Nephron (organoid): ENCODE measurements around the gene PGAM4.
"Not testable (repeated sequence)": the region's sequence is repeated elsewhere in the genome, so short reads cannot be mapped to it uniquely, and the experiment has no call there.

Experiments
- H3K27ac Mint-ChIP-seq, 3 experiments: 2 replicates each; pipeline ENCODE4 v1.8.0; 2020; ENCODE audit warnings: mixed read lengths in 3 of 3, mild to moderate bottlenecking in 2 of 3, moderate library complexity in 1 of 3
- H3K27me3 Mint-ChIP-seq: 2 replicates; pipeline ENCODE4 v1.8.0; 2021; ENCODE audit warnings: low read depth, mild to moderate bottlenecking, moderate library complexity, mixed read lengths
- H3K36me3 Mint-ChIP-seq: 2 replicates; pipeline ENCODE4 v1.8.0; 2020; ENCODE audit warnings: low read depth, mixed read lengths
- H3K4me1 Mint-ChIP-seq: 2 replicates; pipeline ENCODE4 v1.8.0; 2020; ENCODE audit warnings: mixed read lengths
- H3K4me3 Mint-ChIP-seq, 3 experiments: 2 replicates each; pipeline ENCODE4 v1.8.0; 2020; ENCODE audit warnings: mild to moderate bottlenecking in 3 of 3, mixed read lengths in 3 of 3, moderate library complexity in 2 of 3
- H3K9me3 Mint-ChIP-seq: 2 replicates; pipeline ENCODE4 v1.8.0; 2020; ENCODE audit warnings: mixed read lengths
- CTCF ChIP-seq, 3 experiments: fragments of 200-600 bp; sonication (generic); IDR thresholded peaks; one replicate each; pipeline ENCODE4 v1.5.0; 2021; ENCODE audit warnings: antibody characterized with exemption in 3 of 3; ENCODE audit not compliant: unreplicated experiment in 3 of 3

Gene PGAM4

GRCh38 chrX:77953302-77953701 is 16.1 kb downstream of the PGAM4 start:
- no peaks in the 10 kb centered on the region for H3K36me3 Mint-ChIP-seq
- H3K27me3 Mint-ChIP-seq = no peaks in the 10 kb centered on the region
- no peak for TF ChIP-seq CTCF (IDR thresholded peaks at IDR 0.05; ENCODE audit: unreplicated experiment in 3 of 3)
- H3K4me1 Mint-ChIP-seq = peaks cover 6% of the 10 kb centered on the region
- peaks cover 15% of the 10 kb centered on the region for H3K9me3 Mint-ChIP-seq
- H3K4me3 Mint-ChIP-seq = no peak overlapping the region
- H3K27ac Mint-ChIP-seq = peak overlapping the region; percentile 25 to 72 (median 53)

- peaks cover 6% of the 10 kb centered on the region for H3K4me1 Mint-ChIP-seq
- peaks cover under 1% of the 10 kb centered on the region for H3K36me3 Mint-ChIP-seq
- no peak for TF ChIP-seq CTCF (IDR thresholded peaks at IDR 0.05; ENCODE audit: unreplicated experiment in 3 of 3)
- H3K27ac Mint-ChIP-seq = no peak overlapping the region
- peaks cover 7% of the 10 kb centered on the region for H3K9me3 Mint-ChIP-seq
- no peaks in the 10 kb centered on the region for H3K27me3 Mint-ChIP-seq
- no peak overlapping the region for H3K4me3 Mint-ChIP-seq
Observed at GRCh38 chrX:77952173-77952572, 17.3 kb downstream of the PGAM4 start.

- Mint-ChIP-seq H3K27ac (no peak overlapping the region), H3K4me1 (peaks cover 6% of the 10 kb centered on the region), H3K36me3 (peaks cover 4% of the 10 kb centered on the region), H3K4me3 (no peak overlapping the region), H3K9me3 (peaks cover 3% of the 10 kb centered on the region), H3K27me3 (no peaks in the 10 kb centered on the region)
- TF ChIP-seq CTCF (IDR thresholded peaks at IDR 0.05; ENCODE audit: unreplicated experiment in 3 of 3) = no peak
Observed at GRCh38 chrX:77949840-77950239, 19.6 kb downstream of the PGAM4 start.

GRCh38 chrX:77946571-77946970 is 22.9 kb downstream of the PGAM4 start:
- Mint-ChIP-seq H3K4me1 (no peaks in the 10 kb centered on the region), H3K9me3 (peaks cover 3% of the 10 kb centered on the region), H3K4me3 (no peak overlapping the region), H3K36me3 (peaks cover 4% of the 10 kb centered on the region), H3K27me3 (no peaks in the 10 kb centered on the region), H3K27ac (no peak overlapping the region)
- TF ChIP-seq CTCF (IDR thresholded peaks at IDR 0.05; ENCODE audit: unreplicated experiment in 3 of 3) = no peak

- H3K4me3 Mint-ChIP-seq = no peak overlapping the region
- peaks cover 3% of the 10 kb centered on the region for H3K9me3 Mint-ChIP-seq
- no peaks in the 10 kb centered on the region for H3K4me1 Mint-ChIP-seq
- TF ChIP-seq CTCF (IDR thresholded peaks at IDR 0.05; ENCODE audit: unreplicated experiment in 3 of 3) = no peak
- H3K27ac Mint-ChIP-seq = no peak overlapping the region
- no peaks in the 10 kb centered on the region for H3K27me3 Mint-ChIP-seq
- peaks cover 4% of the 10 kb centered on the region for H3K36me3 Mint-ChIP-seq
Observed at GRCh38 chrX:77945910-77946545, 23.4 kb downstream of the PGAM4 start.

GRCh38 chrX:77945031-77945430 is 24.4 kb downstream of the PGAM4 start:
- not testable (repeated sequence) for H3K27ac Mint-ChIP-seq, H3K4me3 Mint-ChIP-seq, H3K9me3 Mint-ChIP-seq, H3K27me3 Mint-ChIP-seq, H3K36me3 Mint-ChIP-seq, H3K4me1 Mint-ChIP-seq
